ENCODE measurements around the gene WIPI1.
A peak's percentile ranks its signal among the peaks of the same experiment; 100 is the strongest.

Gene WIPI1

DNA sequence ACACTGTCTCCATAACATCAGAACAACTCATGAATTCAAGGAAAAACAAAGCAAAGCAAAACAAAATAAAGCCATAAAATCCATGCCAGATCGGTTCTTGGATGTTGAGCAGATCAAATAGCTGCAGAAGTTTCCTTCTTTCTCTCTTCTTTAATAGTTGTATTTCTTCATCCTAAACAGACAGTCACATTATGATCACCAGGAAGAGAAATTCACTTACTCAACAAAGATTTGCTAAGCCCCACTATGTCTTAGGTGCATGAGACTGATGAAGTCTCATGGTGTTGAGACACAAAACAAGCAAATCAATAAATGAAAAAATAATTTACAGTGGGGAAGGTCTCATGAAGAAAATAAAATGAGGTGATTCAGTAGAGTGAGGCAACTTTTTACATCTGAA is 72.8 kb downstream of the WIPI1 start:
- peak overlapping the region in 2 of 3 experiments; percentile 15 to 36 for H3K27ac Mint-ChIP-seq
- no peak overlapping the region for H3K4me3 Mint-ChIP-seq
- H3K36me3 Mint-ChIP-seq (ENCODE audit: low read depth) = no peaks in the 10 kb centered on the region
- H3K9me3 Mint-ChIP-seq = no peaks in the 10 kb centered on the region
- H3K4me1 Mint-ChIP-seq = peaks cover 24% of the 10 kb centered on the region
- H3K27me3 Mint-ChIP-seq (ENCODE audit: low read depth) = no peaks in the 10 kb centered on the region
- TF ChIP-seq, protein P1, sequence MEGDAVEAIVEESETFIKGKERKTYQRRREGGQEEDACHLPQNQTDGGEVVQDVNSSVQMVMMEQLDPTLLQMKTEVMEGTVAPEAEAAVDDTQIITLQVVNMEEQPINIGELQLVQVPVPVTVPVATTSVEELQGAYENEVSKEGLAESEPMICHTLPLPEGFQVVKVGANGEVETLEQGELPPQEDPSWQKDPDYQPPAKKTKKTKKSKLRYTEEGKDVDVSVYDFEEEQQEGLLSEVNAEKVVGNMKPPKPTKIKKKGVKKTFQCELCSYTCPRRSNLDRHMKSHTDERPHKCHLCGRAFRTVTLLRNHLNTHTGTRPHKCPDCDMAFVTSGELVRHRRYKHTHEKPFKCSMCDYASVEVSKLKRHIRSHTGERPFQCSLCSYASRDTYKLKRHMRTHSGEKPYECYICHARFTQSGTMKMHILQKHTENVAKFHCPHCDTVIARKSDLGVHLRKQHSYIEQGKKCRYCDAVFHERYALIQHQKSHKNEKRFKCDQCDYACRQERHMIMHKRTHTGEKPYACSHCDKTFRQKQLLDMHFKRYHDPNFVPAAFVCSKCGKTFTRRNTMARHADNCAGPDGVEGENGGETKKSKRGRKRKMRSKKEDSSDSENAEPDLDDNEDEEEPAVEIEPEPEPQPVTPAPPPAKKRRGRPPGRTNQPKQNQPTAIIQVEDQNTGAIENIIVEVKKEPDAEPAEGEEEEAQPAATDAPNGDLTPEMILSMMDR (IDR thresholded peaks at IDR 0.05; ENCODE audit: unreplicated experiment in 3 of 3) = no peak

DNA sequence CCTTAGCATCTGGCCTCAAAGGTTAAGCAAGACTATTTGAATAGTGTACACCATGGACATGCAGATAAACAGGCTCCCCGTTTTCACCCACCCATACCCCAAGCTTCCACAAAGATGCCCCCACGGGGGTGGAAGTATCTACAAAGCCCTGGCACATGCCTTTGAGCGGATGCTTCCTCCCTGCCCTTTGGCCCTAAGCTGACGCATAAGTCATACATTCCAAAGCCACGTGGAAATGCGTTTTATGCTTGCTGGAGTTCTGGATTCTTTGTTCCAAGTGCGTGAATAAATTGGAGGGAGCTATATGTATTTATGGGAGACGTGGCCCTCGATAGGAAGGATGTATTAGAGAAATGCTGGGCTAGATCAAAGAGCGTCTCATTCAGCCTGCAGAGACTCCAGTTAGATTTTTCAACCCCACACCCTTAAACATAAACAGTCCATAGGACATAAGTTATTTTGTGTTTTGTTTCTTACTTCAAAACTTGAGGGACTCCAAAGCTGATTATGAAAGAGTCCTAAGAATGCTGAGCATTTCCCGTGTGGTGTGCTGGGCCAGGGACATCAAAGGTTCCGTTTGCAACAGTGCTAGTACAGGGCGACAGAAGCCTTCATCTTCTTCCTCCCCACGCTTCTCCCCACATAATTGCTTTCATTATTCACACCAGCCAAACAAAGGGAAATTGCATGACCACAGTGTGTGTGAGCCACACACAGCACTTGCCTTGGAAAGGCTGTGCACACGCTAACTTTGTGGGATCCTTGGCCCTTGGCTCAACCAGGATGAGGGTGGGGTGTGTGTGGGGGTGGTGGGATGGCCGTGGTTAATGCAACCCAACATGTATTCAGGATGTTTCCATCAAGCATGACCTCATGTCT is 73.6 kb downstream of the WIPI1 start:
- no peaks in the 10 kb centered on the region for H3K9me3 Mint-ChIP-seq
- TF ChIP-seq, protein P1 (IDR thresholded peaks at IDR 0.05; ENCODE audit: unreplicated experiment in 3 of 3) = no peak
- H3K4me3 Mint-ChIP-seq = no peak overlapping the region
- no peaks in the 10 kb centered on the region for H3K27me3 Mint-ChIP-seq (ENCODE audit: low read depth)
- H3K36me3 Mint-ChIP-seq (ENCODE audit: low read depth) = no peaks in the 10 kb centered on the region
- peaks cover 26% of the 10 kb centered on the region for H3K4me1 Mint-ChIP-seq
- peak overlapping the region in 2 of 3 experiments; percentile 15 to 36 for H3K27ac Mint-ChIP-seq

DNA sequence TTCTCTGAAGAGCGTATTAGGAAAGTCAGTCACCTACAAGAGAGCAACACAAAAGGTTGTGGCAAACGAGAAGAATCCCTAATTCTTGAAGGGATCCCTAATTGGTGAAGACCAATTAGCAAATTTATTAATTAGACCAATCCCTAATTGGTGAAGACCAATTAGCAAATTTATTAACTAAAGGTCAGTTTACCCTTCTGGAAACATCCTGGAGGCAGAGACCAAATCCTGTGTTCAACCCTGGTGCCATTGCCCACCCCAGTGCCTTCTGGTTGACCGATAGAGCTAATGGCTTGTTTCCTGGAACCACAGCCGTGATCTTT is 74.2 kb downstream of the WIPI1 start:
- H3K4me3 Mint-ChIP-seq = no peak overlapping the region
- H3K36me3 Mint-ChIP-seq (ENCODE audit: low read depth) = no peaks in the 10 kb centered on the region
- TF ChIP-seq, protein P1 (IDR thresholded peaks at IDR 0.05; ENCODE audit: unreplicated experiment in 3 of 3) = no peak
- no peaks in the 10 kb centered on the region for H3K9me3 Mint-ChIP-seq
- no peak overlapping the region for H3K27ac Mint-ChIP-seq
- peaks cover 32% of the 10 kb centered on the region for H3K4me1 Mint-ChIP-seq
- peaks cover 2% of the 10 kb centered on the region for H3K27me3 Mint-ChIP-seq (ENCODE audit: low read depth)

DNA sequence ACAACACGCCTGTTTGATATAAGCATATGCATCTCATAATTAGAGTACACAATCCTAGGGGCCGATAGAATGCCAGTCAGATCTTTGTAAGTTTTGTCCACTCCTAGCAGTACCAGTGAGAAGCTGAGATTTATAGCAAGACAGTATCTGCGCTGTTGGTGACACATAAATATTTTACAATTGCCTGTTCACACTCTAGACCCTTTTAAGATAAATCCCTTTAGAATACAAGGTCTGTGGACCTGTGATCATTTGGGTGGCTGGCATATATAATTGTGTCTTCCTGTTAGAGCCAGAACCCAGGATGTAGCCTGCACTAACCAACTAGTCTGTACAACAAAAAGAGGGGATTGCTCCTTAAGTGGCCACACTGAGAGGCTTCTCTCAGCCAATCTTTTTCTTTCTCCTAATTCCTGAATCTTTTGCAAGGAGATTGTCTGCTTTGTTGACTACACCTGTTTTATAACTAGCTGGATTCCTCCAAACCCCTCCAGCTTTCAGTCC is 74.7 kb downstream of the WIPI1 start:
- H3K36me3 Mint-ChIP-seq (ENCODE audit: low read depth) = no peaks in the 10 kb centered on the region
- no peak overlapping the region for H3K27ac Mint-ChIP-seq
- H3K4me1 Mint-ChIP-seq = peaks cover 36% of the 10 kb centered on the region
- no peak overlapping the region for H3K4me3 Mint-ChIP-seq
- peaks cover 4% of the 10 kb centered on the region for H3K27me3 Mint-ChIP-seq (ENCODE audit: low read depth)
- no peaks in the 10 kb centered on the region for H3K9me3 Mint-ChIP-seq
- TF ChIP-seq, protein P1 (IDR thresholded peaks at IDR 0.05; ENCODE audit: unreplicated experiment in 3 of 3) = no peak

DNA sequence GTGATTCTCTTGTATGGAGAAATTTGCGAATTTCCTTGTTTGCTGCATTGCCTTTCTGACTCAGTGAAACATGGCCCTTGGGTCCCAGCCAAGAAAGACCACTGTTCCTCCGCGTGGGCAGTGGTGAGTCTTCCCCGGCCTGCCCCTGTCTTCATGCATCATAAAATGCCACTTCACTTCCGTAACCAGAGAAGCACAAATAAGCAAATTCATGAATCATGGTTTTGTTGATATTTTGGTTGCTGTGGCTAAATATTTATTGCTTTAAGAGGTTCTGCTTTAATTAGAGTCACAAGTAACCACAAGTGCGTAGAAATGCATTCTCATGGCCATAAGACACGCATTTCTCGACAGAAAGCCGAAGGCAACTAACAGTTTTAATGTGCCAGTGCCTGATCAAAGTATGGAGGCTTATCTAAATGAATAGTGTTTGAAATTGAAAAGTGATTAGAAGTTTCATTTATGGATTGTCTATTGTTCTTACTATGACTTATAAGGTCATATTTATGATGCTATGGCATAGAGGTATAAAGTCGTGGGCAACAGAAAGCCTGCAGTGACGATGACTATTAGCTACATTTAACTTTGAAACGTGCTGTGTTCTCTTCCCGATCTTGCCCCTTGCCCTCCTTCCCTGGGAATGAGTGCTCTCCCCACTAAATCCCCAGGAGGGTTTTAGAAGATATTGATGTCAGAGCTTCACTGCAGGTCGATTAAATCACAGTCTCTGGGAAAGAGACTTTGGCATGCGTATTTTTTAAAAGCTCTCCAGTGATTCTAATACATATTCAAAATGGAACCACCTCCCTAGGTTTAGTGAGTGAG is 76.0 kb downstream of the WIPI1 start:
- no peaks in the 10 kb centered on the region for H3K36me3 Mint-ChIP-seq (ENCODE audit: low read depth)

More for the DNA sequence above, 76.0 kb downstream of the WIPI1 start:
- Mint-ChIP-seq H3K27me3 (ENCODE audit: low read depth) (peaks cover 4% of the 10 kb centered on the region), H3K4me1 (peaks cover 36% of the 10 kb centered on the region), H3K9me3 (no peaks in the 10 kb centered on the region), H3K4me3 (no peak overlapping the region), H3K27ac (no peak overlapping the region)
- TF ChIP-seq, protein P1 (IDR thresholded peaks at IDR 0.05; ENCODE audit: unreplicated experiment in 3 of 3) = no peak
